Fibroblast of lung (primary cell): ENCODE measurements around the gene AGPAT1. TPM values are rescaled to one million over a fixed set of nuclear protein-coding genes. Genes with fewer than 3 reads are reported as not detected.

Experiments
- DNase-seq, 2 donors: peaks; one replicate each; pipeline versions ENCODE4 v3.0.0 to v3.0.0-alpha.2; 2010; ENCODE audit warnings: low read depth in 2 of 2
- H2AFZ ChIP-seq: 2 replicates; pipeline ENCODE4 v1.5.1; 2012; ENCODE audit warnings: low read length, control low read depth, inconsistent platforms
- H3K27ac ChIP-seq: 2 replicates; pipeline ENCODE4 v1.5.1; 2011; ENCODE audit warnings: low read length, control low read depth; ENCODE audit not compliant: insufficient read depth
- H3K27me3 ChIP-seq: 2 replicates; pipeline ENCODE4 v1.5.1; 2011; ENCODE audit warnings: mild to moderate bottlenecking, low read length; ENCODE audit not compliant: control insufficient read depth, insufficient read depth
- H3K36me3 ChIP-seq: 2 replicates; pipeline ENCODE4 v1.5.1; 2011; ENCODE audit warnings: low read length; ENCODE audit not compliant: control insufficient read depth, insufficient read depth
- H3K4me1 ChIP-seq: 2 replicates; pipeline ENCODE4 v1.5.1; 2011; ENCODE audit warnings: low read length; ENCODE audit not compliant: control insufficient read depth, insufficient read depth; ENCODE audit errors: extremely low read depth
- H3K4me2 ChIP-seq: 2 replicates; pipeline ENCODE4 v1.5.1; 2011; ENCODE audit warnings: low read length, control low read depth; ENCODE audit not compliant: insufficient read depth; ENCODE audit errors: extremely low read depth
- H3K4me3 ChIP-seq, 4 experiments: fragments of 200-600 bp in 1 of 4; sonication (generic) in 1 of 4; replicated peaks in 1 of 4; 2 replicates each; pipeline ENCODE4 v1.5.1; 2011 to 2016; ENCODE audit warnings: low read length in 4 of 4, low read depth in 3 of 4, mild to moderate bottlenecking in 3 of 4, control low read depth in 2 of 4, inconsistent platforms in 1 of 4, mixed read lengths in 1 of 4; ENCODE audit not compliant: insufficient read depth in 1 of 4; ENCODE audit errors: control extremely low read depth in 1 of 4
- H3K79me2 ChIP-seq: 2 replicates; pipeline ENCODE4 v1.5.1; 2012; ENCODE audit warnings: mild to moderate bottlenecking, low read length, inconsistent platforms; ENCODE audit not compliant: control insufficient read depth, insufficient read depth
- H3K9ac ChIP-seq: 2 replicates; pipeline ENCODE4 v1.5.1; 2011; ENCODE audit warnings: mild to moderate bottlenecking, low read length, control low read depth; ENCODE audit not compliant: insufficient read depth
- H3K9me3 ChIP-seq: 2 replicates; pipeline ENCODE4 v1.5.1; 2012; ENCODE audit warnings: low read depth, low read length; ENCODE audit not compliant: control insufficient read depth, insufficient read depth
- H4K20me1 ChIP-seq: 2 replicates; pipeline ENCODE4 v1.5.1; 2011; ENCODE audit warnings: low read length; ENCODE audit not compliant: control insufficient read depth, insufficient read depth; ENCODE audit errors: extremely low read depth
- EZH2 ChIP-seq: IDR thresholded peaks from 2 replicates; pipeline ENCODE4 v1.5.1; 2012; ENCODE audit warnings: low read length, control low read depth, mild to moderate bottlenecking; ENCODE audit errors: missing control alignments
- polyA plus RNA-seq, 2 donors: library from polyadenylated mRNA; depleted of rRNA in 1 of 2; stranded (reverse) in 1 of 2; unstranded in 1 of 2; fragments of >200 nt; gene quantifications; 2 replicates each; pipeline ENCODE4 v1.2.1, GENCODE V29; 2011 to 2012; ENCODE audit warnings: missing spikeins in 1 of 2
- total RNA-seq: library from RNA; depleted of rRNA; stranded (reverse); fragments of >200 nt; gene quantifications from 2 replicates; pipeline ENCODE4 v1.2.1, GENCODE V29; 2014
- TF ChIP-seq, protein P1 (sequence below), 2 donors: IDR thresholded peaks in 1 of 2; conservative IDR thresholded peaks in 1 of 2; 1 replicate in 1 of 2; 2 replicates in 1 of 2; pipeline ENCODE4 v1.5.1; 2011 to 2012; ENCODE audit warnings: low read length in 2 of 2, control low read depth in 1 of 2, inconsistent platforms in 1 of 2, low read depth in 1 of 2, mild to moderate bottlenecking in 1 of 2

Gene AGPAT1
- total and polyA plus RNA-seq, 2 donors (not counting 1 experiment from before 2014, with no cell fraction given) = 22.1 to 79.0 TPM

DNA sequence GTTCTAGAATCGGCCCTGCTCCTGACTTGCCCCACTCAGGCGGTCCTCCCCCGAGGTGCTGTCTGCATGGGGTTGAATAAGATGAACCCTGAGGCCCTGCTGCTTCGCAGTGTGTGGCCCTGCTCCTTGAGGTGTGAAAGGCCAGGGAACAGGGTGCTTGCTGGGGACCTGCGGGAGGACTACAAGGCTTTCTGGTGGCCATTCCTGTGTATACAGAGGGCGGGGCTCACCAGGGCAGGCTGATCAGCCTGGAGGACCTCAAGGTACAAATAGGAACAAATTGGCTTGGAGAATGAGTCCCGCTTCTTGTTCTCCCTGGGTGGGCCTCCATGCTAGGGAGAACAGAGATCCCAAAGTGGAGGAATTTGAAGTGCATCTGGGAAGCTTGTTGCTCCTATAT is 42.3 kb upstream of the AGPAT1 start:
- Histone ChIP-seq H3K4me3 (no peak overlapping the region), H3K9ac (no peak overlapping the region), H2AFZ (no peak overlapping the region), H3K36me3 (no peaks in the 10 kb centered on the region), H3K27me3 (no peaks in the 10 kb centered on the region), H3K27ac (no peak overlapping the region), H3K4me1 (no peaks in the 10 kb centered on the region), H3K4me2 (no peak overlapping the region), H3K9me3 (no peaks in the 10 kb centered on the region), H3K79me2 (no peaks in the 10 kb centered on the region), H4K20me1 (no peaks in the 10 kb centered on the region)
- no peak for DNase-seq
- no peak for TF ChIP-seq EZH2
- TF ChIP-seq, protein P1, sequence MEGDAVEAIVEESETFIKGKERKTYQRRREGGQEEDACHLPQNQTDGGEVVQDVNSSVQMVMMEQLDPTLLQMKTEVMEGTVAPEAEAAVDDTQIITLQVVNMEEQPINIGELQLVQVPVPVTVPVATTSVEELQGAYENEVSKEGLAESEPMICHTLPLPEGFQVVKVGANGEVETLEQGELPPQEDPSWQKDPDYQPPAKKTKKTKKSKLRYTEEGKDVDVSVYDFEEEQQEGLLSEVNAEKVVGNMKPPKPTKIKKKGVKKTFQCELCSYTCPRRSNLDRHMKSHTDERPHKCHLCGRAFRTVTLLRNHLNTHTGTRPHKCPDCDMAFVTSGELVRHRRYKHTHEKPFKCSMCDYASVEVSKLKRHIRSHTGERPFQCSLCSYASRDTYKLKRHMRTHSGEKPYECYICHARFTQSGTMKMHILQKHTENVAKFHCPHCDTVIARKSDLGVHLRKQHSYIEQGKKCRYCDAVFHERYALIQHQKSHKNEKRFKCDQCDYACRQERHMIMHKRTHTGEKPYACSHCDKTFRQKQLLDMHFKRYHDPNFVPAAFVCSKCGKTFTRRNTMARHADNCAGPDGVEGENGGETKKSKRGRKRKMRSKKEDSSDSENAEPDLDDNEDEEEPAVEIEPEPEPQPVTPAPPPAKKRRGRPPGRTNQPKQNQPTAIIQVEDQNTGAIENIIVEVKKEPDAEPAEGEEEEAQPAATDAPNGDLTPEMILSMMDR (conservative IDR thresholded peaks at IDR 0.05 in 1 of 2, IDR thresholded peaks at IDR 0.05 in 1 of 2; ENCODE audit: low read depth in 1 of 2, low read length in 2 of 2) = no peak

DNA sequence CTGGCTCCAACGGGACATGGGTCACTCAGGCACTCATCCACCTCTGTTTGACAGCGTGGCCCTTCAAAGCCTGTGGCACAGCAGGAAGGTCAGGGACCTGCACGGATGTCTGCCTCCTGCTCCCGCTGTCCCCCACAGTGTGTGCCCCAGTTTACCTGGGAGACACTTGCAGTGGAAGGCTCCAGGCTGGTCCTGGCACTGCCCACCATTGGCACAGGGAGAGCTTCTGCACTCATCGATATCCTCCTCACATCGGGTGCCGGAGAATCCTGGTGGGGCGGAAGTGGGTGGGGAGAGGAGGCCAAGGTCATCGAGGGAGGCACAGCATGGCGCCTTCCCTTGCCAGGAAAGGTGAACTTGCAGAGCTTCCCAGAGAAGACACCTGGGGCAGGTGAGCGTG is 41.1 kb upstream of the AGPAT1 start:
- Histone ChIP-seq H3K36me3 (no peaks in the 10 kb centered on the region), H3K4me1 (no peaks in the 10 kb centered on the region), H3K27me3 (no peaks in the 10 kb centered on the region), H3K4me3 (no peak overlapping the region), H2AFZ (no peak overlapping the region), H3K9ac (no peak overlapping the region), H3K79me2 (no peaks in the 10 kb centered on the region), H3K9me3 (no peaks in the 10 kb centered on the region), H3K27ac (no peak overlapping the region), H3K4me2 (no peak overlapping the region), H4K20me1 (no peaks in the 10 kb centered on the region)
- TF ChIP-seq, protein P1 (conservative IDR thresholded peaks at IDR 0.05 in 1 of 2, IDR thresholded peaks at IDR 0.05 in 1 of 2; ENCODE audit: low read depth in 1 of 2, low read length in 2 of 2) = no peak
- no peak for TF ChIP-seq EZH2
- DNase-seq = no peak

DNA sequence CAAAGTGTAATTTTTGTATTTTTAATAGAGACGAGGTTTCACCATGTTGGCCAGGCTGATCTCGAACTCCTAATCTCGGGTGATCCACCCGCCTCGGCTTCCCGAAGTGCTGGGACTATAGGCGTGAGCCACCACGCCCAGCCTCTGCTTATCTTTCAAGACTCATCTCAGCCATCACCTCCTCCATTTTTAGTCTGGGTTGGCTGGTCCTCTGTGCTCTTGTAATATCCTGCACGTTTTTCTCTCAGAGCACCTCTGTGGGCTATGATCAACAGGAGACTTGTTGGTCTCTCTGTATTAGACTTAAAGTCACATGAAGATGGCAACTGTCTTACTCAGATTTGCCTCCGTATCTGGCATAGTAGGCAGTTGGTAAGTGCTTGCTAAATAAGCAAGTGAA is 40.4 kb upstream of the AGPAT1 start:
- Histone ChIP-seq H3K27me3 (no peaks in the 10 kb centered on the region), H3K36me3 (no peaks in the 10 kb centered on the region), H3K4me3 (no peak overlapping the region), H3K9me3 (no peaks in the 10 kb centered on the region), H4K20me1 (no peaks in the 10 kb centered on the region), H2AFZ (no peak overlapping the region), H3K27ac (no peak overlapping the region), H3K9ac (no peak overlapping the region), H3K4me1 (no peaks in the 10 kb centered on the region), H3K79me2 (no peaks in the 10 kb centered on the region), H3K4me2 (no peak overlapping the region)
- TF ChIP-seq EZH2 = no peak
- TF ChIP-seq, protein P1 (conservative IDR thresholded peaks at IDR 0.05 in 1 of 2, IDR thresholded peaks at IDR 0.05 in 1 of 2; ENCODE audit: low read depth in 1 of 2, low read length in 2 of 2) = no peak
- DNase-seq = no peak
